Activated naive CD8-positive, alpha-beta T cell treated with anti-CD3 and anti-CD28 coated beads, Interleukin-2, amount 50 U/mL, for 16 hours (primary cell): ENCODE results near the gene ACD.

Experiments
- DNase-seq: peaks from one replicate; pipeline ENCODE4 v3.0.0-alpha.2; 2020; ENCODE audit warnings: low read depth, low spot score

Gene ACD

GRCh38 chr16:67647681-67648080 is 12.4 kb downstream of the ACD start:
- no peak for DNase-seq

GRCh38 chr16:67647111-67647651 is 12.9 kb downstream of the ACD start:
- DNase-seq: no peak

- DNase-seq: no peak
These were observed 14.5 kb downstream of the ACD start for GRCh38 chr16:67645397-67646121.

- no peak for DNase-seq
These were observed 16.0 kb downstream of the ACD start for GRCh38 chr16:67644038-67644437.

- DNase-seq: no peak
These were observed 18.0 kb downstream of the ACD start for GRCh38 chr16:67641779-67642708.

- DNase-seq: no peak
These were observed 22.4 kb downstream of the ACD start for GRCh38 chr16:67637625-67638024.

GRCh38 chr16:67636713-67637112 is 23.3 kb downstream of the ACD start:
- no peak for DNase-seq

- no peak for DNase-seq
These were observed 27.5 kb downstream of the ACD start for GRCh38 chr16:67632415-67633172.

GRCh38 chr16:67628216-67628615 is 31.8 kb downstream of the ACD start:
- DNase-seq: no peak

- no peak for DNase-seq
These were observed 46.3 kb downstream of the ACD start for GRCh38 chr16:67613808-67614207.

- DNase-seq: no peak
These were observed 51.7 kb downstream of the ACD start for GRCh38 chr16:67608364-67608763.
